GM18907 (cell line): ENCODE measurements around the gene RETREG1.
"Not testable (repeated sequence)": the region's sequence is repeated elsewhere in the genome, so short reads cannot be mapped to it uniquely, and the experiment has no call there.

Experiments
- ATAC-seq: cut with Tn5 transposase; IDR thresholded peaks from one replicate; pipeline ENCODE4 v1.9.1; 2021; ENCODE audit warnings: mild to moderate bottlenecking, moderate library complexity; ENCODE audit not compliant: unreplicated experiment

Gene RETREG1

GRCh38 chr5:16558984-16559629 lies 57.7 kb downstream of the RETREG1 start:
- no peak for ATAC-seq

- no peak for ATAC-seq
These were observed 59.3 kb downstream of the RETREG1 start for GRCh38 chr5:16557477-16557876.

- ATAC-seq: no peak
These were observed 62.7 kb downstream of the RETREG1 start for GRCh38 chr5:16554110-16554509.

- ATAC-seq: peak; percentile 89
These were observed 64.0 kb downstream of the RETREG1 start for GRCh38 chr5:16552666-16553343.

GRCh38 chr5:16551628-16552027 lies 65.2 kb downstream of the RETREG1 start:
- no peak for ATAC-seq

- peak; percentile 74 for ATAC-seq
These were observed 66.4 kb downstream of the RETREG1 start for GRCh38 chr5:16550316-16550952.

GRCh38 chr5:16549491-16550206 lies 67.1 kb downstream of the RETREG1 start:
- ATAC-seq: no peak

- no peak for ATAC-seq
These were observed 68.0 kb downstream of the RETREG1 start for GRCh38 chr5:16548812-16549211.

GRCh38 chr5:16548115-16548514 lies 68.7 kb downstream of the RETREG1 start:
- no peak for ATAC-seq

- ATAC-seq: no peak
These were observed 69.5 kb downstream of the RETREG1 start for GRCh38 chr5:16547200-16547842.

- no peak for ATAC-seq
These were observed 70.1 kb downstream of the RETREG1 start for GRCh38 chr5:16546732-16547131.

- no peak for ATAC-seq
These were observed 72.0 kb downstream of the RETREG1 start for GRCh38 chr5:16544607-16545374.

- ATAC-seq: not testable (repeated sequence)
These were observed 73.6 kb downstream of the RETREG1 start for GRCh38 chr5:16543206-16543605.

GRCh38 chr5:16542236-16542635 lies 74.6 kb downstream of the RETREG1 start:
- ATAC-seq: no peak

GRCh38 chr5:16541592-16541991 lies 75.2 kb downstream of the RETREG1 start:
- not testable (repeated sequence) for ATAC-seq

- ATAC-seq: no peak
These were observed 76.4 kb downstream of the RETREG1 start for GRCh38 chr5:16540421-16540820.

GRCh38 chr5:16539169-16539666 lies 77.6 kb downstream of the RETREG1 start:
- ATAC-seq: no peak

- ATAC-seq: no peak
These were observed 78.8 kb downstream of the RETREG1 start for GRCh38 chr5:16538006-16538405.

- no peak for ATAC-seq
These were observed 80.0 kb downstream of the RETREG1 start for GRCh38 chr5:16536818-16537217.

- ATAC-seq: no peak
These were observed 80.6 kb downstream of the RETREG1 start for GRCh38 chr5:16536246-16536645.
